H4 (cell line): ENCODE data around the gene KCNJ14. TPM values are rescaled to one million over a fixed set of nuclear protein-coding genes. Genes with fewer than 3 reads are reported as not detected.
A peak's percentile ranks its signal among the peaks of the same experiment; 100 is the strongest.

Source experiments
- DNase-seq: peaks from one replicate; pipeline ENCODE4 v3.0.0-alpha.2; 2015; ENCODE audit warnings: low spot score
- total RNA-seq: library from RNA; depleted of rRNA; stranded (reverse); fragments of >200 nt; shearing (Covaris generic); gene quantifications from 2 replicates; pipeline ENCODE4 v1.2.3, GENCODE V29; 2014

The KCNJ14 gene
- total RNA-seq, 1 experiment from 2014 or later, result 0.41 TPM

- DNase-seq, result peak; percentile 90
Observed at GRCh38 chr19:48445256-48445605, 10.1 kb upstream of the KCNJ14 start.

- peak; percentile 99 for DNase-seq
Observed at GRCh38 chr19:48445606-48446481, 9.5 kb upstream of the KCNJ14 start, which contains the start of gene GRWD1. Gene GRWD1, plus strand, starts transcription at chr19:48445983. Its CDS starts 23 bp downstream, at chr19:48446006.

GRCh38 chr19:48446579-48446978 lies 8.8 kb upstream of the KCNJ14 start:
- DNase-seq, result no peak

GRCh38 chr19:48448563-48448962 lies 6.8 kb upstream of the KCNJ14 start:
- DNase-seq, result no peak

GRCh38 chr19:48450441-48450840 lies 4.9 kb upstream of the KCNJ14 start:
- DNase-seq, result no peak

- no peak for DNase-seq
Observed at GRCh38 chr19:48450863-48451262, 4.5 kb upstream of the KCNJ14 start.

GRCh38 chr19:48451624-48452023 lies 3.8 kb upstream of the KCNJ14 start:
- DNase-seq, result no peak

- DNase-seq, result no peak
Observed at GRCh38 chr19:48452289-48453190, 2.8 kb upstream of the KCNJ14 start.

- DNase-seq, result no peak
Observed at GRCh38 chr19:48454150-48454730, 1.1 kb upstream of the KCNJ14 start.

- no peak for DNase-seq
Observed at GRCh38 chr19:48455908-48456562, 661 bp downstream of the KCNJ14 start.

- no peak for DNase-seq
Observed at GRCh38 chr19:48456864-48457263, 1.5 kb downstream of the KCNJ14 start.

- DNase-seq, result no peak
Observed at GRCh38 chr19:48458016-48458415, 2.6 kb downstream of the KCNJ14 start.

- DNase-seq, result no peak
Observed at GRCh38 chr19:48461651-48461981, 6.2 kb downstream of the KCNJ14 start.

- DNase-seq, result no peak
Observed at GRCh38 chr19:48461982-48462655, 6.7 kb downstream of the KCNJ14 start.

GRCh38 chr19:48465215-48465614 lies 9.8 kb downstream of the KCNJ14 start:
- DNase-seq, result no peak

GRCh38 chr19:48466561-48467325 lies 11.4 kb downstream of the KCNJ14 start:
- no peak for DNase-seq

- peak; percentile 100 for DNase-seq
Observed at GRCh38 chr19:48468772-48469288, 13.5 kb downstream of the KCNJ14 start.

GRCh38 chr19:48469289-48469881 lies 14.0 kb downstream of the KCNJ14 start, which contains the start of gene CYTH2:
Gene CYTH2, plus strand, starts transcription at chr19:48469369. Its CDS starts 139 bp downstream, at chr19:48469508.
- DNase-seq, result peak; percentile 72

- no peak for DNase-seq
Observed at GRCh38 chr19:48469934-48470680, 14.7 kb downstream of the KCNJ14 start.
